ENCODE measurements around the gene TFB2M. TPM values are rescaled to one million over a fixed set of nuclear protein-coding genes. Genes with fewer than 3 reads are reported as not detected.

TFB2M gene
- total and polyA plus RNA-seq, 8 donors, result 4.7 to 34.8 (median 10.9) TPM

DNA sequence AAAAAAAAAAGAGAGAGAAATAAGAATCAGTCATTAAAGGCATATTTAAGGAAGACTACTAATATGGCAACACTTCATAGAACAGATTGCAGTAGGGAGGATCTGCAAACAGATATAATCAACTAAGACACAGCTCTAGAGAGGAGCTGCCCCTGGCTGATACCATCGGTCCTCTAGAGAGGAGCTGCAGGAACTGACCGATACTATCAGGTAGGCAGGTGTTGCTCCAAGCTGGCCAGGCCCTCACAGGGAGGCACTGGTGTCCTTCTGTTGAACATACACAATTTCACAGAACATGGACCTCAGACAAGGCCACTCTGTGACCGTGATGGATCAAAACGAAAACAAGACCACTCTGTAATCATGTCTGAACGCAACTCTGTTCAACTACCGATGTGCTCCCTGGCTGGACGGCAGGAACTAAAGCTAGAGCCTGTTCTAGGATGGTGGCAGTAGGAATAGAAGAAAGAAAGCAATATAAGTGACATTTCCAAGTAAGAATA, 74.5 kb downstream of the TFB2M start:
- Histone ChIP-seq H3K27ac (no peak overlapping the region), H3K9me3 (no peaks in the 10 kb centered on the region), H3K4me3 (no peak overlapping the region), H3K27me3 (no peaks in the 10 kb centered on the region), H3K4me1 (peaks cover 0 to 12% (median 8%) of the 10 kb centered on the region in 4 donors), H3K36me3 (no peaks in the 10 kb centered on the region)
- intact Hi-C loops (cut with DNase I; ENCODE audit: low total_unique reads), result loop anchor here (10.0 kb wide), 1 partner anchor 263 kb away; no protein-coding TSS in a partner anchor
- TF ChIP-seq, protein P1, sequence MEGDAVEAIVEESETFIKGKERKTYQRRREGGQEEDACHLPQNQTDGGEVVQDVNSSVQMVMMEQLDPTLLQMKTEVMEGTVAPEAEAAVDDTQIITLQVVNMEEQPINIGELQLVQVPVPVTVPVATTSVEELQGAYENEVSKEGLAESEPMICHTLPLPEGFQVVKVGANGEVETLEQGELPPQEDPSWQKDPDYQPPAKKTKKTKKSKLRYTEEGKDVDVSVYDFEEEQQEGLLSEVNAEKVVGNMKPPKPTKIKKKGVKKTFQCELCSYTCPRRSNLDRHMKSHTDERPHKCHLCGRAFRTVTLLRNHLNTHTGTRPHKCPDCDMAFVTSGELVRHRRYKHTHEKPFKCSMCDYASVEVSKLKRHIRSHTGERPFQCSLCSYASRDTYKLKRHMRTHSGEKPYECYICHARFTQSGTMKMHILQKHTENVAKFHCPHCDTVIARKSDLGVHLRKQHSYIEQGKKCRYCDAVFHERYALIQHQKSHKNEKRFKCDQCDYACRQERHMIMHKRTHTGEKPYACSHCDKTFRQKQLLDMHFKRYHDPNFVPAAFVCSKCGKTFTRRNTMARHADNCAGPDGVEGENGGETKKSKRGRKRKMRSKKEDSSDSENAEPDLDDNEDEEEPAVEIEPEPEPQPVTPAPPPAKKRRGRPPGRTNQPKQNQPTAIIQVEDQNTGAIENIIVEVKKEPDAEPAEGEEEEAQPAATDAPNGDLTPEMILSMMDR (IDR thresholded peaks at IDR 0.05), result no peak
- TF ChIP-seq EP300 (IDR thresholded peaks at IDR 0.05), result no peak
- no peak for DNase-seq
- WGBS, 5 donors, result 90 to 95% (median 94%) methylated on average over 7 of the region's 7 CpGs

Small RNA genes within 50 kb of the gene (small RNA-seq; reads per million reads assigned to genes)
- gene AL356583.2, result 0 reads per million in 4 donors

Other genes starting within 250 kb of the TFB2M start
- gene SMYD3, start 59.0 kb downstream of the TFB2M start, total RNA-seq, result 100 to 1,000 TPM in 1 of 5 donors, 10 to 100 TPM in 3, 1 to 10 TPM in 1; 6.4 to 196 (median 34.7) TPM
- 10 to 100 TPM; 11.2 to 23.2 (median 16.2) TPM for gene SMYD3, start 59.0 kb downstream of the TFB2M start, polyA plus RNA-seq
- gene CNST, start 195 bp upstream of the TFB2M start, total RNA-seq, result 10 to 100 TPM; 15.9 to 42.8 (median 38.7) TPM
- 1 to 10 TPM; 4.5 to 6.7 (median 6.1) TPM for gene CNST, start 195 bp upstream of the TFB2M start, polyA plus RNA-seq
- 10 to 100 TPM; 13.4 to 66.3 (median 21.7) TPM for gene SCCPDH, start 158.1 kb upstream of the TFB2M start, total RNA-seq
- 10 to 100 TPM; 13.6 to 19.9 (median 15.4) TPM for gene SCCPDH, start 158.1 kb upstream of the TFB2M start, polyA plus RNA-seq

Measured in stomach (tissue), 9 donors.